WTC11 (cell line): ENCODE measurements around the gene HOXA10. TPM values are rescaled to one million over a fixed set of nuclear protein-coding genes. Genes with fewer than 3 reads are reported as not detected.

Experiments
- ATAC-seq: fragments of 200-7000 bp; cut with Tn5 transposase; 2 replicates; pipeline ENCODE4 v1.10.0; 2021; ENCODE audit warnings: mild to moderate bottlenecking, moderate library complexity
- CTCF ChIA-PET: fragments of 300-600 bp; sonication (Branson Sonifier 250); formaldehyde crosslinking; loops from one replicate; lab custom pipeline; 2021; ENCODE audit warnings: antibody characterized with exemption; lab: Charles Lee
- POLR2A ChIA-PET: fragments of 350-600 bp; sonication (Branson Sonifier 250); formaldehyde crosslinking; loops from one replicate; lab custom pipeline; 2021; ENCODE audit warnings: antibody characterized with exemption; lab: Charles Lee
- DNase-seq: peaks from one replicate; pipeline ENCODE4 v3.0.0; 2021; ENCODE audit warnings: low spot score
- H3K27ac Mint-ChIP-seq: 2 replicates; pipeline ENCODE4 v1.8.0; 2021; ENCODE audit warnings: mixed read lengths
- H3K27me3 Mint-ChIP-seq: 2 replicates; pipeline ENCODE4 v1.8.0; 2021; ENCODE audit warnings: low read depth, mild to moderate bottlenecking, moderate library complexity, mixed read lengths
- H3K36me3 Mint-ChIP-seq: 2 replicates; pipeline ENCODE4 v1.8.0; 2021; ENCODE audit warnings: mixed read lengths
- H3K4me1 Mint-ChIP-seq: 2 replicates; pipeline ENCODE4 v1.8.0; 2022; ENCODE audit warnings: mixed read lengths
- H3K4me3 Mint-ChIP-seq: 2 replicates; pipeline ENCODE4 v1.8.0; 2021; ENCODE audit warnings: mild to moderate bottlenecking, moderate library complexity, mixed read lengths
- H3K9me3 Mint-ChIP-seq: 2 replicates; pipeline ENCODE4 v1.8.0; 2021; ENCODE audit warnings: mixed read lengths
- ATF1 ChIP-seq: sonication (generic); formaldehyde crosslinking; IDR thresholded peaks from 2 replicates; pipeline ENCODE4 v1.8.1; 2023; ENCODE audit warnings: mild to moderate bottlenecking, moderate library complexity, missing genetic modification reagents
- FOXP4 ChIP-seq: sonication (generic); formaldehyde crosslinking; IDR thresholded peaks from 2 replicates; pipeline ENCODE4 v1.8.0; 2022; ENCODE audit warnings: mild to moderate bottlenecking, missing genetic modification reagents
- GABPB1 ChIP-seq: sonication (generic); formaldehyde crosslinking; IDR thresholded peaks from 2 replicates; pipeline ENCODE4 v1.8.1; 2023; ENCODE audit warnings: mild to moderate bottlenecking, missing genetic modification reagents
- HMGA2 ChIP-seq: fragments of 250-450 bp; sonication (Bioruptor Pico); IDR thresholded peaks from 2 replicates; pipeline ENCODE4 v1.4.0; 2021; ENCODE audit warnings: mild to moderate bottlenecking, moderate library complexity
- JAZF1 ChIP-seq: fragments of 250-450 bp; sonication (Bioruptor Pico); IDR thresholded peaks from 2 replicates; pipeline ENCODE4 v1.9.0; 2021; ENCODE audit warnings: moderate library complexity, mild to moderate bottlenecking, inconsistent platforms
- MXD4 ChIP-seq: fragments of 250-450 bp; sonication (Bioruptor Pico); IDR thresholded peaks from 2 replicates; pipeline ENCODE4 v1.8.0; 2021; ENCODE audit warnings: mild to moderate bottlenecking, moderate library complexity, borderline replicate concordance
- NFYB ChIP-seq: sonication (generic); formaldehyde crosslinking; conservative IDR thresholded peaks from 2 replicates; pipeline ENCODE4 v1.8.0; 2022; ENCODE audit warnings: low read depth, missing genetic modification reagents
- RELA ChIP-seq: sonication (generic); formaldehyde crosslinking; IDR thresholded peaks from 2 replicates; pipeline ENCODE4 v1.8.1; 2022; ENCODE audit warnings: missing genetic modification reagents, mild to moderate bottlenecking, borderline replicate concordance
- SMAD4 ChIP-seq: sonication (generic); formaldehyde crosslinking; IDR thresholded peaks from 2 replicates; pipeline ENCODE4 v1.8.0; 2022; ENCODE audit warnings: mild to moderate bottlenecking, missing genetic modification reagents
- ZNF263 ChIP-seq: sonication (generic); formaldehyde crosslinking; IDR thresholded peaks from 2 replicates; pipeline ENCODE4 v1.8.1; 2022; ENCODE audit warnings: low read depth, mild to moderate bottlenecking, moderate library complexity, missing genetic modification reagents
- ZNF317 ChIP-seq: sonication (generic); formaldehyde crosslinking; IDR thresholded peaks from 2 replicates; pipeline ENCODE4 v1.8.1; 2023; ENCODE audit warnings: low read depth, mild to moderate bottlenecking, moderate library complexity, missing genetic modification reagents, borderline replicate concordance
- ZNF416 ChIP-seq: fragments of 250-450 bp; sonication (Bioruptor Pico); IDR thresholded peaks from 2 replicates; pipeline ENCODE4 v1.9.0; 2021; ENCODE audit warnings: mild to moderate bottlenecking, inconsistent platforms
- ZSCAN18 ChIP-seq: fragments of 250-450 bp; sonication (Bioruptor Pico); IDR thresholded peaks from 2 replicates; pipeline ENCODE4 v2.1.2; 2022; ENCODE audit warnings: mild to moderate bottlenecking, moderate library complexity
- total RNA-seq: library from RNA; stranded (reverse); gene quantifications from 3 replicates; pipeline ENCODE4 v1.2.3, GENCODE V29; 2021
- TF ChIP-seq, protein P1 (sequence below): sonication (generic); formaldehyde crosslinking; IDR thresholded peaks from 2 replicates; pipeline ENCODE4 v1.8.0; 2023; ENCODE audit warnings: missing genetic modification reagents, mild to moderate bottlenecking, borderline replicate concordance
- TF ChIP-seq, protein P2 (sequence below): sonication (generic); formaldehyde crosslinking; IDR thresholded peaks from 2 replicates; pipeline ENCODE4 v1.8.0; 2022; ENCODE audit warnings: mild to moderate bottlenecking, missing genetic modification reagents
- TF ChIP-seq, protein P3 (sequence below): sonication (generic); formaldehyde crosslinking; IDR thresholded peaks from 2 replicates; pipeline ENCODE4 v1.8.1; 2022; ENCODE audit warnings: low read depth, mild to moderate bottlenecking, moderate library complexity, missing genetic modification reagents, borderline replicate concordance
- TF ChIP-seq, protein P4 (sequence below): sonication (generic); formaldehyde crosslinking; IDR thresholded peaks from 2 replicates; pipeline ENCODE4 v1.8.1; 2023; ENCODE audit warnings: mild to moderate bottlenecking, missing genetic modification reagents, moderate library complexity
- TF ChIP-seq, protein P5 (sequence below): fragments of 250-450 bp; sonication (Bioruptor Pico); IDR thresholded peaks from 2 replicates; pipeline ENCODE4 v1.9.0; 2021; ENCODE audit warnings: mild to moderate bottlenecking

Gene HOXA10
- total RNA-seq, 1 experiment from 2014 or later, result 0.07 TPM

DNA sequence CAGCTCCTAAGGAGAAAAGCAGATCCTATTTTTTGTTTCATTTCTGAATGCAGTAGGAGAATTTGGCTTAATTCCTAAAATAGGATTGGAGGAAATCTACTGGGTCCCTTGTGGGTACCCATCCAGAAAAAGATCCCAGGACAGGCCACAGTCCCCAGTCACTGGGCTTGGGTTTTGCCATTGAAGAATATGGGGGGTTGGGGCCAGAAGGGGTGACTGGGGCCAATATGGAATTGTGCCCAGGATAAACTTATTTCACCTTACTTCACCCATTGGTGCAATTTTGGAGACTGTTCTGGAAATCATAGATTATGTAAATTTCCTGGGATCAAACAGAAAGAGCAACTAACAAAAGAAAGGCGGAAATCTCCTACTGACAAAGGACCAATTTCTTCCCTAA, 35.6 kb downstream of the HOXA10 start (continued):
- TF ChIP-seq, protein P1, sequence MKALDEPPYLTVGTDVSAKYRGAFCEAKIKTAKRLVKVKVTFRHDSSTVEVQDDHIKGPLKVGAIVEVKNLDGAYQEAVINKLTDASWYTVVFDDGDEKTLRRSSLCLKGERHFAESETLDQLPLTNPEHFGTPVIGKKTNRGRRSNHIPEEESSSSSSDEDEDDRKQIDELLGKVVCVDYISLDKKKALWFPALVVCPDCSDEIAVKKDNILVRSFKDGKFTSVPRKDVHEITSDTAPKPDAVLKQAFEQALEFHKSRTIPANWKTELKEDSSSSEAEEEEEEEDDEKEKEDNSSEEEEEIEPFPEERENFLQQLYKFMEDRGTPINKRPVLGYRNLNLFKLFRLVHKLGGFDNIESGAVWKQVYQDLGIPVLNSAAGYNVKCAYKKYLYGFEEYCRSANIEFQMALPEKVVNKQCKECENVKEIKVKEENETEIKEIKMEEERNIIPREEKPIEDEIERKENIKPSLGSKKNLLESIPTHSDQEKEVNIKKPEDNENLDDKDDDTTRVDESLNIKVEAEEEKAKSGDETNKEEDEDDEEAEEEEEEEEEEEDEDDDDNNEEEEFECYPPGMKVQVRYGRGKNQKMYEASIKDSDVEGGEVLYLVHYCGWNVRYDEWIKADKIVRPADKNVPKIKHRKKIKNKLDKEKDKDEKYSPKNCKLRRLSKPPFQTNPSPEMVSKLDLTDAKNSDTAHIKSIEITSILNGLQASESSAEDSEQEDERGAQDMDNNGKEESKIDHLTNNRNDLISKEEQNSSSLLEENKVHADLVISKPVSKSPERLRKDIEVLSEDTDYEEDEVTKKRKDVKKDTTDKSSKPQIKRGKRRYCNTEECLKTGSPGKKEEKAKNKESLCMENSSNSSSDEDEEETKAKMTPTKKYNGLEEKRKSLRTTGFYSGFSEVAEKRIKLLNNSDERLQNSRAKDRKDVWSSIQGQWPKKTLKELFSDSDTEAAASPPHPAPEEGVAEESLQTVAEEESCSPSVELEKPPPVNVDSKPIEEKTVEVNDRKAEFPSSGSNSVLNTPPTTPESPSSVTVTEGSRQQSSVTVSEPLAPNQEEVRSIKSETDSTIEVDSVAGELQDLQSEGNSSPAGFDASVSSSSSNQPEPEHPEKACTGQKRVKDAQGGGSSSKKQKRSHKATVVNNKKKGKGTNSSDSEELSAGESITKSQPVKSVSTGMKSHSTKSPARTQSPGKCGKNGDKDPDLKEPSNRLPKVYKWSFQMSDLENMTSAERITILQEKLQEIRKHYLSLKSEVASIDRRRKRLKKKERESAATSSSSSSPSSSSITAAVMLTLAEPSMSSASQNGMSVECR (CRISPR knock-in tag), result no peak
- TF ChIP-seq MXD4 (CRISPR knock-in tag) (no peak), RELA (no peak), HMGA2 (CRISPR knock-in tag) (no peak), ZNF317 (CRISPR knock-in tag) (no peak), JAZF1 (no peak), FOXP4 (CRISPR knock-in tag) (no peak), GABPB1 (CRISPR knock-in tag) (no peak), ZNF263 (CRISPR knock-in tag) (no peak)
- TF ChIP-seq, protein P2, sequence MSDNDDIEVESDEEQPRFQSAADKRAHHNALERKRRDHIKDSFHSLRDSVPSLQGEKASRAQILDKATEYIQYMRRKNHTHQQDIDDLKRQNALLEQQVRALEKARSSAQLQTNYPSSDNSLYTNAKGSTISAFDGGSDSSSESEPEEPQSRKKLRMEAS (CRISPR knock-in tag), result no peak
- TF ChIP-seq, protein P3, sequence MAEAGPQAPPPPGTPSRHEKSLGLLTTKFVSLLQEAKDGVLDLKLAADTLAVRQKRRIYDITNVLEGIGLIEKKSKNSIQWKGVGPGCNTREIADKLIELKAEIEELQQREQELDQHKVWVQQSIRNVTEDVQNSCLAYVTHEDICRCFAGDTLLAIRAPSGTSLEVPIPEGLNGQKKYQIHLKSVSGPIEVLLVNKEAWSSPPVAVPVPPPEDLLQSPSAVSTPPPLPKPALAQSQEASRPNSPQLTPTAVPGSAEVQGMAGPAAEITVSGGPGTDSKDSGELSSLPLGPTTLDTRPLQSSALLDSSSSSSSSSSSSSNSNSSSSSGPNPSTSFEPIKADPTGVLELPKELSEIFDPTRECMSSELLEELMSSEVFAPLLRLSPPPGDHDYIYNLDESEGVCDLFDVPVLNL (CRISPR knock-in tag), result no peak
- TF ChIP-seq, protein P4, sequence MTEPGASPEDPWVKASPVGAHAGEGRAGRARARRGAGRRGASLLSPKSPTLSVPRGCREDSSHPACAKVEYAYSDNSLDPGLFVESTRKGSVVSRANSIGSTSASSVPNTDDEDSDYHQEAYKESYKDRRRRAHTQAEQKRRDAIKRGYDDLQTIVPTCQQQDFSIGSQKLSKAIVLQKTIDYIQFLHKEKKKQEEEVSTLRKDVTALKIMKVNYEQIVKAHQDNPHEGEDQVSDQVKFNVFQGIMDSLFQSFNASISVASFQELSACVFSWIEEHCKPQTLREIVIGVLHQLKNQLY (CRISPR knock-in tag), result no peak
- TF ChIP-seq, all 79 proteins: peak for 0

- ChIA-PET CTCF (no interaction called here), POLR2A (no interaction called here)
- Mint-ChIP-seq H3K4me3 (no peak overlapping the region), H3K27me3 (peaks cover 100% of the 10 kb centered on the region), H3K27ac (no peak overlapping the region), H3K9me3 (no peaks in the 10 kb centered on the region), H3K36me3 (no peaks in the 10 kb centered on the region; the same call in 1 of the 2 replicates), H3K4me1 (peaks cover 17% of the 10 kb centered on the region)
- no peak for DNase-seq
- no peak for ATAC-seq
- TF ChIP-seq ATF1 (CRISPR knock-in tag) (no peak), NFYB (no peak), SMAD4 (CRISPR knock-in tag) (no peak), ZSCAN18 (CRISPR knock-in tag) (no peak), ZNF416 (CRISPR knock-in tag) (no peak)
- TF ChIP-seq, protein P5, sequence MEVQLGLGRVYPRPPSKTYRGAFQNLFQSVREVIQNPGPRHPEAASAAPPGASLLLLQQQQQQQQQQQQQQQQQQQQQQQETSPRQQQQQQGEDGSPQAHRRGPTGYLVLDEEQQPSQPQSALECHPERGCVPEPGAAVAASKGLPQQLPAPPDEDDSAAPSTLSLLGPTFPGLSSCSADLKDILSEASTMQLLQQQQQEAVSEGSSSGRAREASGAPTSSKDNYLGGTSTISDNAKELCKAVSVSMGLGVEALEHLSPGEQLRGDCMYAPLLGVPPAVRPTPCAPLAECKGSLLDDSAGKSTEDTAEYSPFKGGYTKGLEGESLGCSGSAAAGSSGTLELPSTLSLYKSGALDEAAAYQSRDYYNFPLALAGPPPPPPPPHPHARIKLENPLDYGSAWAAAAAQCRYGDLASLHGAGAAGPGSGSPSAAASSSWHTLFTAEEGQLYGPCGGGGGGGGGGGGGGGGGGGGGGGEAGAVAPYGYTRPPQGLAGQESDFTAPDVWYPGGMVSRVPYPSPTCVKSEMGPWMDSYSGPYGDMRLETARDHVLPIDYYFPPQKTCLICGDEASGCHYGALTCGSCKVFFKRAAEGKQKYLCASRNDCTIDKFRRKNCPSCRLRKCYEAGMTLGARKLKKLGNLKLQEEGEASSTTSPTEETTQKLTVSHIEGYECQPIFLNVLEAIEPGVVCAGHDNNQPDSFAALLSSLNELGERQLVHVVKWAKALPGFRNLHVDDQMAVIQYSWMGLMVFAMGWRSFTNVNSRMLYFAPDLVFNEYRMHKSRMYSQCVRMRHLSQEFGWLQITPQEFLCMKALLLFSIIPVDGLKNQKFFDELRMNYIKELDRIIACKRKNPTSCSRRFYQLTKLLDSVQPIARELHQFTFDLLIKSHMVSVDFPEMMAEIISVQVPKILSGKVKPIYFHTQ (CRISPR knock-in tag), result no peak
Observed at GRCh38 chr7:27137640-27138315, 36.3 kb downstream of the HOXA10 start.
